Transverse colon (tissue), 4 donors: ENCODE measurements around the gene ADCY4. TPM values are rescaled to one million over a fixed set of nuclear protein-coding genes. Genes with fewer than 3 reads are reported as not detected.

Source experiments
- DNase-seq: peaks from one replicate; pipeline ENCODE4 v3.0.0-alpha.2; 2019
- H3K27ac ChIP-seq, 4 donors: fragments of 200-600 bp; sonication (generic); 2 replicates each; pipeline ENCODE4 v1.5.1; 2016 to 2018; ENCODE audit warnings: inconsistent platforms in 4 of 4
- H3K27me3 ChIP-seq: fragments of 200-600 bp; sonication (generic); 2 replicates; pipeline ENCODE4 v1.5.1; 2017; ENCODE audit warnings: inconsistent platforms
- H3K36me3 ChIP-seq, 4 donors: fragments of 200-600 bp; sonication (generic); 2 replicates each; pipeline ENCODE4 v1.5.1; 2017 to 2019; ENCODE audit warnings: inconsistent platforms in 4 of 4
- H3K4me1 ChIP-seq, 4 donors: fragments of 200-600 bp; sonication (generic); 2 replicates each; pipeline ENCODE4 v1.5.1; 2017 to 2020; ENCODE audit warnings: inconsistent platforms in 4 of 4
- H3K4me3 ChIP-seq, 4 donors: fragments of 200-600 bp; sonication (generic); 1 replicate in 1 of 4; 2 replicates in 3 of 4; pipeline versions ENCODE4 v1.5.1 to v1.6.1; 2017 to 2019; ENCODE audit warnings: inconsistent platforms in 4 of 4
- H3K9me3 ChIP-seq, 2 donors: fragments of 200-600 bp; sonication (generic); 2 replicates each; pipeline ENCODE4 v1.5.1; 2017 to 2019; ENCODE audit warnings: inconsistent platforms in 2 of 2
- EP300 ChIP-seq: sonication (generic); formaldehyde crosslinking; IDR thresholded peaks from one replicate; pipeline ENCODE4 v1.6.1; 2017; ENCODE audit warnings: antibody characterized with exemption, low read depth
- POLR2A ChIP-seq: fragments of 450-650 bp; IDR thresholded peaks from one replicate; pipeline ENCODE4 v1.6.1; 2016; ENCODE audit warnings: antibody characterized with exemption, mild to moderate bottlenecking, moderate library complexity
- POLR2AphosphoS5 ChIP-seq, 3 donors: sonication (generic); formaldehyde crosslinking; IDR thresholded peaks; one replicate each; pipeline ENCODE4 v1.6.1; 2016; ENCODE audit warnings: antibody characterized with exemption in 3 of 3
- WGBS, 2 donors: methylation state at CpG; one replicate each; pipeline ENCODE4 v1.1.5; 2018; ENCODE audit warnings: low coverage in 1 of 2; 5-methylcytosine and 5-hydroxymethylcytosine counted together
- in situ Hi-C, 4 donors: fragments of 200-750 bp; cut with MboI; loops; one replicate each; pipeline versions ENCODE4 v1.15.0 to v1.15.1; 2017; ENCODE audit warnings: low sequenced_read_pairs in 3 of 4, low pct_ligation_motif_present in 1 of 4, low pct_unique_long_range_greater_than_20kb in 1 of 4
- intact Hi-C: fragments of 100-400 bp; cut with DNase I; formaldehyde crosslinking; loops from one replicate; pipeline ENCODE4 v1.15.1; 2023; ENCODE audit warnings: low total_unique reads
- total RNA-seq, 4 donors: library from RNA; depleted of rRNA; stranded (reverse); fragments of >200 nt; gene quantifications; one replicate each; pipeline ENCODE4 v1.1.0, GENCODE V29; 2016
- TF ChIP-seq, protein P1 (sequence below), 5 experiments: fragments of 200-600 bp in 3 of 5; fragments of 450-650 bp in 2 of 5; sonication (generic) in 3 of 5; IDR thresholded peaks; 1 replicate in 2 of 5; 2 replicates in 3 of 5; pipeline ENCODE4 v1.5.1; 2016 to 2017; ENCODE audit warnings: antibody characterized with exemption in 5 of 5, inconsistent platforms in 3 of 5, mild to moderate bottlenecking in 2 of 5, moderate library complexity in 1 of 5

ADCY4 gene
- total RNA-seq, 4 donors from 2014 or later: 7.9 to 74.8 (median 21.3) TPM

DNA sequence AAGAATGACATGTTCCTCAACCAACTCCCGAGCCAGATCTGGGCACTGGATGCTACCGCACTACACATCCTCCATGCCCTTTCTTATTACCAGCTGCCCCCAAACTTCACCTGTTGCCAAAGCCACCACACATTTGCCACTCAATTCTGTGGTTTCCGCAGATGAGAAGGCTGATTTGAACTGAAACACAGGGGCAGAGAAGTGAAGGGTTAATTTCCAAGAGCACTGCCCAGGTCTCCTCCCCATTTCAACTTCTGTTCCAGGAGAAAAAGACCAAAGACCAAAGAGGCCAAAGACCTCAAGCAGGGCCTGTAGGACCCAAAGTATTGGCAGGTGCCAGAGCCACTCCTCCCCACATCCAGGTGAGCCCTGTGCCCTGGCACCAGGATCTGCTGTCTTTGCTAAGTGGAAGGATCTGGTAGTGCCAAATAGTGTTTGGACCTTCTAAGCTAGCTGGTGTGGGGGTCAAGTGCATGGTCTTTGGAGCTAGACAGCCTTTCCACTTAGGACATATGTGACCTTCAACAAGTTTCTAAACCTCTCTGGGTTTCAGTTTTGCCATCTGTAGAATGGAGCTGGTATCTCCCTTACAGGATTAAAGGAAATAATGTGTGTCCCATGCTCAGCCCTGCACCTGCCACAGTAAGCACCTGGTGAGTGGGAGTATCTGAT lies 43.3 kb downstream of the ADCY4 start:
- WGBS, 2 donors: 87% methylated on average over 3 of the region's 3 CpGs; no CpG with 5 or more reads in 1 of the 2 donors
- in situ Hi-C loops: loop anchor here in 1 of 4 donors (5.0 kb wide), 1 partner anchor 44 kb away; no protein-coding TSS in a partner anchor
- intact Hi-C loops: no loop called here
- H3K4me3 ChIP-seq: no peak overlapping the region
- TF ChIP-seq, protein P1, sequence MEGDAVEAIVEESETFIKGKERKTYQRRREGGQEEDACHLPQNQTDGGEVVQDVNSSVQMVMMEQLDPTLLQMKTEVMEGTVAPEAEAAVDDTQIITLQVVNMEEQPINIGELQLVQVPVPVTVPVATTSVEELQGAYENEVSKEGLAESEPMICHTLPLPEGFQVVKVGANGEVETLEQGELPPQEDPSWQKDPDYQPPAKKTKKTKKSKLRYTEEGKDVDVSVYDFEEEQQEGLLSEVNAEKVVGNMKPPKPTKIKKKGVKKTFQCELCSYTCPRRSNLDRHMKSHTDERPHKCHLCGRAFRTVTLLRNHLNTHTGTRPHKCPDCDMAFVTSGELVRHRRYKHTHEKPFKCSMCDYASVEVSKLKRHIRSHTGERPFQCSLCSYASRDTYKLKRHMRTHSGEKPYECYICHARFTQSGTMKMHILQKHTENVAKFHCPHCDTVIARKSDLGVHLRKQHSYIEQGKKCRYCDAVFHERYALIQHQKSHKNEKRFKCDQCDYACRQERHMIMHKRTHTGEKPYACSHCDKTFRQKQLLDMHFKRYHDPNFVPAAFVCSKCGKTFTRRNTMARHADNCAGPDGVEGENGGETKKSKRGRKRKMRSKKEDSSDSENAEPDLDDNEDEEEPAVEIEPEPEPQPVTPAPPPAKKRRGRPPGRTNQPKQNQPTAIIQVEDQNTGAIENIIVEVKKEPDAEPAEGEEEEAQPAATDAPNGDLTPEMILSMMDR (IDR thresholded peaks at IDR 0.05): no peak
- TF ChIP-seq EP300 (no peak), POLR2A (no peak), POLR2AphosphoS5 (IDR thresholded peaks at IDR 0.05) (no peak)
- DNase-seq: no peak
- H3K9me3 ChIP-seq: no peaks in the 10 kb centered on the region
- H3K36me3 ChIP-seq: peaks cover 0 to 37% (median 17%) of the 10 kb centered on the region in 4 donors
- peaks cover 0 to 1% (median under 1%) of the 10 kb centered on the region in 4 donors for H3K4me1 ChIP-seq
- H3K27me3 ChIP-seq: no peaks in the 10 kb centered on the region
- no peak overlapping the region for H3K27ac ChIP-seq

DNA sequence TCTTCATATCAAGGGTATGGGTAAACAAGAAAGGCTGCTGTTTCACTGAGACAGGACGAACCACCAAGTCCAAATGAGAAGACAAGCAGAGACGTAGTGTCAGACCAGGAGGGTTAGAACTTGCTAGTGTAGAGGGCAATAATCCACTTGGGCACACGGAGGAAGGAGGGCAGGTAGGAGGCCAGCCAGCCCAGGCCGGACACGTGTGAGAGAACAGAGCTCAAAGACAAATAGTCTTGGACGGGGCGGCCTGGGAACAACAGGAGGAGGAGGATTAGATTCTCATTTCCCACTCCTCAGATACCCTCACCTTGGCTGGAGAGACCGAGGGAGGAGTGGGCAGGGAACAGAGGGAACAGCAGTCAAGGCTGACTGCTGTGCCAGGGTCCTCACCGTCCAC lies 44.1 kb downstream of the ADCY4 start:
- in situ Hi-C loops: loop anchor here in 1 of 4 donors (5.0 kb wide), 1 partner anchor 43 kb away; no protein-coding TSS in a partner anchor
- TF ChIP-seq, protein P1 (IDR thresholded peaks at IDR 0.05): no peak
- TF ChIP-seq EP300 (no peak), POLR2AphosphoS5 (IDR thresholded peaks at IDR 0.05) (no peak), POLR2A (no peak)
- intact Hi-C loops: no loop called here
- Histone ChIP-seq H3K27ac (no peak overlapping the region), H3K4me1 (no peaks in the 10 kb centered on the region), H3K27me3 (no peaks in the 10 kb centered on the region), H3K36me3 (peaks cover 0 to 34% (median 16%) of the 10 kb centered on the region in 4 donors), H3K9me3 (no peaks in the 10 kb centered on the region), H3K4me3 (no peak overlapping the region)
- DNase-seq: no peak
- WGBS, 2 donors: 78 to 79% methylated on average over 8 to 9 of the region's 9 CpGs

DNA sequence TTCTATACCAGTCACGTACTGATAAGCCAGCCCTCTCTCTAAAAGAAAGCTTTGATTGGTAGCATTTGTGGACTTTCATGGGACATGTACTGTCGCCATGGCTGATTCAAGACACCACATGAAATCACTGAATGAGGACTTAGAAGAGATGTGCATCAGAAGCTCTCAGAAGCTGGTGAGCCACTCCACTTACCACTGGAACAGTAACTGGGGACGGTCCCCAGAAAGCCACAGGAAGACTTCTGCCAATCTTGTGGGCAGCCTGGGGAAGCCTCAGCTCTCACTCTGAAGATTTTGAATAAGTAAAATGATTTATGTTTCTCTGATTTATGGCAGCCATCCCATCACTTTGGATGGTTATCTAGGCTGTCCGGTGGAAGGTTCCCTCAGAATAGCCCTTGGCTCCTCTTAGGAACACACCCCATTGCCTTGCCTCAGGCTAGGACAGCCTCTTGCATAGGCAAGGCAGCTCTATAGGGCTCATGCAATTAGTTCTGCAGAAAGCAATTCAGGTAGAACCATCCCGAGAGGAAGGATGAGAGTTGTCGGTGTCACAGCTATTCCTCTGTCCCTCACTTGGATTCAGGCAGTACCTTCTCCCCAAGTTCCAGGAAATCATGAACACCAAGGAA lies 45.1 kb downstream of the ADCY4 start:
- in situ Hi-C loops: loop anchor here in 1 of 4 donors (5.0 kb wide), 1 partner anchor 42 kb away; no protein-coding TSS in a partner anchor
- Histone ChIP-seq H3K9me3 (no peaks in the 10 kb centered on the region), H3K27me3 (no peaks in the 10 kb centered on the region), H3K36me3 (peaks cover 0 to 31% (median 14%) of the 10 kb centered on the region in 4 donors), H3K4me3 (no peak overlapping the region), H3K4me1 (no peaks in the 10 kb centered on the region), H3K27ac (no peak overlapping the region)
- intact Hi-C loops: no loop called here
- DNase-seq: no peak
- TF ChIP-seq POLR2AphosphoS5 (IDR thresholded peaks at IDR 0.05) (no peak), POLR2A (no peak), EP300 (no peak)
- TF ChIP-seq, protein P1 (IDR thresholded peaks at IDR 0.05): no peak
- 85% methylated on average over 6 of the region's 6 CpGs; no CpG with 5 or more reads in 1 of the 2 donors for WGBS, 2 donors

DNA sequence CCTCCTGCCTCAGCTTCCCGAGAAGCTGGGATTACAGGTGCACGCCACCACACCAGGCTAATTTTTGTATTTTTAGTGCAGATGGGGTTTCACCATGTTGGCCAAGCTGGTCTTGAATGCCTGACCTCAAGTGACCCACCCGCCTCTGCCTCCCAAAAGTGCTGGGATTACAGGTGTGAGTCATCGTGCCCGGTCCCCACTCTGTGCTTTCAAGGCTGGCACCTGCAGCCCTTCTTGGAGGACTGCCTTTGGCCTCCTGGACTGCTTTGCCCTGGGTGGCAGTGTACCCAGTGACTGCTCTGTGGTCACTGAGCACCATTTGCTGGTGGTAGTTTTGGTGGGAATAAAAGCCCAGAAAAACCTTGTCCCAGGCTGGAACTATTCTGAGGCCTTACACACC lies 47.9 kb downstream of the ADCY4 start:
- Histone ChIP-seq H3K27ac (no peak overlapping the region), H3K36me3 (peaks cover 0 to 25% (median 10%) of the 10 kb centered on the region in 4 donors), H3K27me3 (no peaks in the 10 kb centered on the region), H3K4me3 (no peak overlapping the region), H3K4me1 (no peaks in the 10 kb centered on the region), H3K9me3 (no peaks in the 10 kb centered on the region)
- in situ Hi-C loops (no loop called here), intact Hi-C loops (no loop called here)
- no peak for DNase-seq
- 95 to 100% methylated on average over 2 to 5 of the region's 5 CpGs for WGBS, 2 donors
- no peak for TF ChIP-seq POLR2A
- TF ChIP-seq EP300: no peak
